NCI-H2171 treated with DMSO at 0.1 percent for 48 hours (cell line): ENCODE results near the gene GABARAP.
"Not testable (repeated sequence)": the region's sequence is repeated elsewhere in the genome, so short reads cannot be mapped to it uniquely, and the experiment has no call there.

Source experiments
- DNase-seq: peaks from one replicate; lab custom pipeline; 2025; lab: John Stamatoyannopoulos, UW

GABARAP gene

DNA sequence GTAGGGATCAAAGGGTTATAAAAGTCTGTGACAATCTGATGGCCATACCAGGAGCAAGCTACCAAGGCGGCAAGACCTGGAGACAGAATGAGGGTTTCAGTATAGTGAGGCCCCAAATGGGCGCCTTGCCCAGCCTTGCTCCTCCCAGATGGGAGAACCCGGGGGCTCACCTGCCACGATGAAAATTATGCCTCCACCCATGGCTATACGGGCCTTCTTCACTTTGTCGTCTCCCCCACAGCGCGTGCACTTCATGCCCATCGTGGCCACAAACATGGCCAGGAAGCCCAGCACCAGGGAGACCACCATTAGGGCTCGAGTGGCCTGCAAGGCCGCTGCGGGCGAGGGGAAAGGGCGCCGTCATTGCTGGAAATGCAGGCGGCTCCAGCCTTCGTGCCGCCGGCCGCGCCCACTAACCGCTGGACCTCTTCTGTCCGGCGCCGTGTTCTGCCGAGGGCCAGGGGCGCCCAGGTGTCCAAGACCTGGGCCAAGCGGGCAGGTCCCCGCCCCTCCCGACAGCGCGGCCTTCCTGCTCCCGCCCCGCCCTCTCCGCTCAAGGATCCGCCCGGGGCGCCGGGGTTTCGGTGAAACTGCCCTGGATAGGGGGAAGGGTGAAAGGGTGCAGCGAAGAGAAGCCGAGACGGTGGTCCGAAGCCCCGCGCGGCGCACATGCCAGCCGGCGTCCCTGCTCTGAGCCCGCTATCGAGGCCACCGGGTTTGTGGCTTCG is 18.6 kb upstream of the GABARAP start:
- peak; percentile 17 for DNase-seq

DNA sequence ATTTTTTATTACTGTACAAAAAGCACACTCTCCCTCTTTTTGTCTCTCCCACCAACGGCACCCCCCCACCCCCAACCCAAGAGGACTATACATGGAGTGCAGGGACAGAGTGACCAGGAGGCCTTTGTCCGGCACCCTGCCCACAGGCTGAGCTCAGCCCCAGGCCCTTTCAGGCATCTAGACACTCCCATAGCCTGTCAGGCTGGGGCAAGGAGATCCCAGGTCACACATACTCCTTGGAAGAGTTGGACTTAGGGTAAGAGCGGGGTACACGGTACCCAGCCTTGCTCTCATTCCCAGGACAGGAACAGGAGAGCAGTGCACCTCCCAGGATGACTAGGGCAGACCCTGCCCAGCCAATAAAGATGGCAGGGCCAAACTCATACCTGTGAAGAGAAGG is 17.9 kb upstream of the GABARAP start:
- DNase-seq, result no peak

DNA sequence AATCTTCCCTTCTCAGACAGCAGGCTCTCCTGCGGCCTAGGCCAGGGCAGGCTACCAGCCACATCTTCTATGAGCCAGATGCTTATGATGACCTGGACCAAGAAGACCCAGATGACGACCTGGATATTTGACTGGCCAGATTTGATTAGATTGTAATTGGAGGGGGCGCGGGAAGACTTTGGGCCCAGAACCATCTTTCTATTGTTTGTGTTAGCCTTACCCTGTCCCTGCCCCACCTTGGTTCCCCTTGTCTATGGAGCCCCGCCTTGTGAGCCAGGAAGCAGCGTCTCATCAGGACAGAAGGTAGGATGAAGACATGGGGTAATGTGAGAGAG is 17.3 kb upstream of the GABARAP start:
- DNase-seq, result no peak

DNA sequence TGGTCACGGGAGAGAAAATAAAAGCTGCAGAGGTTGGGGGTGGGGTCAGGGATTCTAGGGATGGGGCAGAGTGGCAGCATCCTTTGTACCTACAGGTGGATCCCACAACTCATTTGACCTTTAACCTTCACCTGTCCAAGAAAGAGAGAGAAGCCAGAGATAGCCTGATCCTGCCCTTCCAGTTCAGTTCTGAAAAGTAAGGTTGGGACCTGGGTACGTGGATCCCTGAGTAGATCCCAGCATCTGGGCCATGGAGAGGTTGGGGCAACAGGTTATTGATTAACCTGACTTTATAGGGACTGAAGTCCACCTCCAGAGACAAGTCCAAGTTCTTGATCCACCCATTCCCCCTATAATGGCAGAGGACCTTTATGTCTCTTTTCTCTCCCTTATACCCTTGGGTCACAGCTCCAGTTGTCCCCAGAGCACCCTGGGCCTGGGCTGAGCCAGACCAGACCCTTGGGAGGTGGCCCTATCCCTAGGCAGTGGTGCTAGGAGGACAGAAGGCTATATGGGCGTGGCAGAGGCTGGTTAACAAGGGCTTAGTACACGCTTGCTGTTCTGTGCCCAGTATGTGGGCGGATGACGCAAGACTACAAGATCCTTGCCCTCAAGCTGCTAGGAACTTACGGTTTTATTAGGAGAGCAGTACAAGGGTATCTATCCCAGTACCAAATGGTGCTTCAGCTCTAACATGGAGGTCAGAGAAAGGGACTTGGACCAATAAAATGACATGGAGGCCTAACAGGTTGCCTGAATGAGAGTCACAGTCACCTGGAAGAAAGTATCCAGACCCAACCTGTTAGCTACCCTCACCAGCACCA is 16.7 kb upstream of the GABARAP start:
- DNase-seq, result no peak

DNA sequence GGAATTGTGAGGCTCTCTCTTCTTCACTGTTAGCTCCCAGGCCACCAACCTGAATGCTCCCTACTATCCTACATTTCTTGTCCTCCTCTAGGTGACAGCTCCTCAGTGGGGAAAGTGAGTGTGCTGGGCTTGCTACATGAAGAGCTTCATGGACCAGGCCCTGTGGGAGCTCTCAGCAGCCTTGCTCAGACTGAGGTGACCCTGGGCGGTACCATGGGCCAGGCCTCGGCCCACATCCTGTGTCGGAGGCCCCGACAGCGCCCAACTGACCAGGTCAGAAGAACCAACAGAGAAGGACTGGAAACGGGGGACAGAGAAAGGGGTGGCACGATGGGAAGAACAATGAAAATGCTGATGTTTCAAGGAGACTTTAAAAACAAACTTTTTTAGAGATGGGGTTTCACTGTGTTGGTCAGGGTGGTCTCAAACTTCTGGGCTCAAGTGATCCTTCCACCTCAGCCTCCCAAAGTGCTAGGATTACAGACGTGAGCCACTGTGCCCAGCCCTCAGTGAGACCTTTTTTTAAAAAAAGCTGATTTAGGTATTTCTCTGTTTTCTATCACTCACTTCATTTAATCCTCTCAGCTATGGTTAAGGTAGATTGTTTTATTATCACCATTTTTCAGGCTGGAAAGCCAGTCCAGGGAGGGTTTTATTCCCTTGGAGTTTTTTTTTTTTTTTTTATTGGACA is 14.7 kb upstream of the GABARAP start:
- no peak for DNase-seq

DNA sequence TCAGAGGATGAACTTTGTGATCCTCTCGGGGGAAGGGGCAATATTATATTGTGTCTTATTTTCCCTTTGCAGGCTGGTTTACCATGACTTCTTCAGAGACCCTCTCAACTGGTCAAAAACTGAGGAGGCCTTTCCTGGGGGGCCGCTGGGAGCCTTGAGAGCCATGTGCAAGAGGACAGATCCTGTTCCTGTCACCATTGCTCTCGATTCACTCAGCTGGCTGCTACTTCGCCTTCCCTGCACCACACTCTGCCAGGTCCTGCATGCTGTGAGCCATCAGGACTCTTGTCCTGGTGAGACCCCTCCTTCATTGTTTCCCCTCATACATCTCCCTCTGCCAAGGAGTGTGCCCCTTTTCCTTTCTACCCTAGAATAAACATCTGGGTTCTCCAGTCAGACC is 12.3 kb upstream of the GABARAP start:
- no peak for DNase-seq

DNA sequence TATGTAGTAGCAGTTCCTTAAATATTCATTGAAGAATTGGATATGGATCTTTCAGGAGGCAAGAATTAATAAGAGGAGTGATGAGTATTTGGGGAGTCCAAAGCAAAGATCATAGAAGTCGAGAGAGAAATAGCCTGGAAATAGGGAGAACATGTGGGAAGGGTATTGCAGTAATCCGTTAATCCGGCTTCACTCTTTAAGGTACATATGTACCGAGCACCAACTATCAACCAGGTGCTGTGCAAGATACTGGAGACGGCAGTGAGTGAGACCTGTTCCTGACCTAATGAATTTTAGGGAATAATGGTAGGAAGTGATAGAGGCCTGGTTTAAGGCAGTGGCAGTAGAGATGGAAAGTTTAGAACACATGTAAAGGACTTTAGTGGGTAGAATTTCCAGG is 10.8 kb upstream of the GABARAP start:
- no peak for DNase-seq

DNA sequence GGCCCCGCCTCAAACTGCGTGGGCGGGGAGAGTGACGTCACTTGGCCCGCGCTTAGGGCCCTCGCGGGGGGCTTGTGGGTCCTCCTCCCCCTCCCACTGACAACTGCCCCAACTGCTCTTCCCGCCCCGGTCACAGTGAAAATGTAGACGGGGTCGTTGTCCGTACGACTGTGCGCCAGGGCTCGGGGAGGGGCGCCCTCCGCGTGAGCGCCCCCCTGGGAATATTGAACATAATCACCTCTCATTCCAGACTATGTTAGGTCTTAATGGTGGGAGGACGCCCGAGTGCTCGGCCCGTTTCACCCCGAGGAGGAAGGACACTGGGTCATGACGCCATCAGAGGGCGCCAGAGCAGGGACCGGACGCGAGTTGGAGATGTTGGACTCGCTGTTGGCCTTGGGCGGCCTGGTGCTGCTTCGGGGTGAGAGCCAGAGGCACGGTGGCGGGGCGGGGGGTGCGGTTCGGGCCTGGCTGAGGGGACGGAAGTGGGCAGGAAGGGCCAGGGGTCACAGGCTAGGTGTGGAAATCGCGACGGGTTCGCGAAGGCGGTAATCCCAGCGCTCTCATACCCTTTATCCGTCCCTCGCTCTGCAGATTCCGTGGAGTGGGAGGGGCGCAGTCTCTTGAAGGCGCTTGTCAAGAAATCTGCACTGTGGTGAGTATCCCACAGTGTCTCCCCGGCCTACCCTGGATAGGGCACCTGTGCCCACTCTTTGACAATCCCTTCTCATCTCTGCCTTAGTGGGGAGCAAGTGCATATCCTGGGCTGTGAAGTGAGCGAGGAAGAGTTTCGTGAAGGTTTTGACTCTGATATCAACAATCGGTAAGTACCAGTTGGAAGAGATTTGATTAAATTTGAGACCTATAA is 10.2 kb upstream of the GABARAP start, which contains the start of gene ELP5:
Gene ELP5 (plus strand): TSS at position 40 of the 868 bp plus-strand sequence. CDS start 336 bp downstream, at position 376.
- peak; percentile 93 for DNase-seq

DNA sequence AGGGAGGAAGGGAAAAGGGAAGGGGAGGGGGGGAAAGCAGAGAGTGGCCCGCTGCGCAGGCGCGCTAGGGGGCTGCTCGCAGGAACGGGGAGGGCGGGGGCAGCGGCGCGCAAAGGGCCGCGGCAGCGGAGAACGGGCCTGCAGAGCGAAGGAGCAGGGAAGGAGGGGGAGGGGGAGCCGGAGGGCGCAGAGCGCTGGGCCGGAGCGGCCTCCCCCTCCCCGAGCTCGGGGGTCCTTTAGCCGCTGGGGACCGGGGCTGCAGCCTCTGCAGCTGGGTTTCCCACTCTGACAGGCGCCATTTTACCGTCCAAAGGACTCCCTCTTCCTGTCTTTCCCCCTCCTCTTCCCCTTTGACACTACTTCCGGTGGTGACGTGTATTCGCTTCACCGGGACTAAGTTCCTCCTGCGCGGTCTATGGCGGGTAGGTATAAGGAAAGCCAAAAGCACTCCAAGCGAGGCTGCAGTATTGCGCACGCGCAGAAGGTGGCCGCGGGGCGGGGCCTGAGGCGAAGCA is 9.5 kb upstream of the GABARAP start, which contains the start of gene CTDNEP1:
Gene CTDNEP1 (minus strand): TSS at position 74 of the 515 bp plus-strand sequence. CDS start 438 bp downstream, outside the sequence.
- peak; percentile 99 for DNase-seq

DNA sequence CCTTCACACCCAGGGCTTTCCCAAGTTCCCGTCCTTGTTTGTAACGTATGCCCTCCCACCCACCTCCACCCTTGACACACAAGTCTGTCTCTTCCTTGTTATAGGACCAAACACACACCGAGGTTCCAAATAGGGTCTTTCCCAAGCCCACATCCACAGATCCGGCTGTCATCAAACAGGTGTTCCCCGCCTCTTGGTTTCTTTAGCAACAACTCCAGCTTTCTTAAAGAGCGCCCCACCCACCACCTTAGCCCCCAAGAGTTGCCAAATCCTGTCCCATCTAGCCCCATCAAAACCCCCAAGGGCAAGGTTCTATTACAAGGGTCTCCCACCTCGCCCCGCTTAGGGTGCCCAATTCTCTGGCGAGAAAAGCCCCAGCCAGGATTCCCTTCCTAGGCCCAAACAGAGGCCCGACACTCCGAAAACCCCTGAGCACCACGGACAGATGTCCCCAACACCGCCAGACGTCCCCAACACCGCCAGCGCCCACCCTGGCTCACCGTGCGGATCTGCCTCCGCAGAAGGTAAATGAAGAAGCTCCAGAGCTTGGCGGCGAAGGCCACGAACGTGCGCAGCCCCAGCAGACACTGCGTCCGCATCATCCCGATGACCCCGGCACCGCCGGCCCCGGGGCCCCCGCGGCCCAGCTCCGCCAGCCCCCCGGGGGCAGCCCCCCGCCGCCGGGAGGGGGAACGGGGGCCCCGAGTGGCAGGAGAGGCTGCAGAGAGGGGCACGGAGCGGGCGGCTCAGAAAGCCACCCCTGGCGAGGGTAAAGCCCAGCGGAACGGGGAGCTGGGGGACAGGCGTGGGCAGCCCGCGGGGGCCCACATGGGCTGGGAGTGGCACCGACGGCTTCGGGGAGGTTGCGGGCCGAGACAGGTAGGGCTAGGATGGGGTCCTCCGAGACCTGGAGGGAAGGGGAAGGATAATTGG is 8.7 kb upstream of the GABARAP start:
- peak; percentile 8 for DNase-seq

DNA sequence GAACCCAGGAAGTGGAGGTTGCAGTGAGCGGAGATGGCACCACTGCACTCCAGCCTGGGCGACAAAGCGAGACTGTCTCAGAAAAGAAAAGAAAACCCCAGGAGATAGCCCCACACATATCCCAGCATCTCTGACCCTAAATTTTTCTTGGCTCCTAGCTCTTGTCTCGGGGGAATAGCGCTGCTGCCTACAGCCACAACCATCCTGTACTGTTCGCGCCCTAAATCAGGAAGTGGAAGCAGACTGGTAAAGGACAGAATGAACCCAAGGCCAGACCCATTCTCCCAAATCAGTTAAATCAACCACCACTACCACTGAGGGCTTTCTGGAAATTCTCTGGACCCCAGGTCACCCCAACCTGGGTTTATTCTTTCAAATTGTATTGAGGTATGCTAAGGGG is 7.6 kb upstream of the GABARAP start:
- no peak for DNase-seq

DNA sequence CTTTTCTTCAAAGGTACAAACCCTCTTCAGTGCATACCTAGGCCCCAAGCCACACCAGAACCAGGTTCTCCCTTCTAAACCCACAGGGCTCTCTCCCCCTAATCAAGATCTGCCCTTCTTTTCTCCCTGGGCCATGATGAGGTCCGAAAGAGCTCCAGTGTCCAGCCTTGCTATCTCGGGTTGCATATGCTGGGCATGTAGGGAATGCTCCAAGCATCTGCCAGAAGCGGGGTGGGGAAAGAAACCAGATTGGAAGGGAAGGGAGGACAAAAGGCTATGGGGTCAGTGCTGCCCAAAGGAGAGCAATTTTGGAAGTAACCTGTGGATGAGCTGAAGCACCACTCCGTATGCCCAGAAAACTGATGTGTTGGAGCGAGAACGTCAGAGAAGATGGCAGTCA is 7.0 kb upstream of the GABARAP start:
- no peak for DNase-seq

DNA sequence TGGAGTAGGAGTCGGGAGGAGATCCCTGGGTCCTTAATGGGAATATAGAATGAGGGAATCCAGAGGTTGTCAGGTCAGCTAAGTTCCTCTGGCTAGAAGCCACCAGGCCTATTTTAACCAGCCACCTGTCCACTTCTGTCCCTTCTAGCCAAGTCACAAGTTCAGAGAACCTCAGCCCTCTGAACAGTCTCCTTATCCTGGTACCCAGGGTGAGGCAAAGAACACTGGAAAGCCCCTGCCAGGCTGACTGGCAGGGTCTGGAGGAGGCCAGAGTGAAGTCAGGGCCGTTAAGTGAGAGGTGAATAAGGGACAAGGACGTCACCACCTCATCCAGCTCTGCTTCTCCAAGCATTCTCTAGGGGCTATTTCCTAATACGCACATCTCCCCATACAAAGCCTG is 6.5 kb upstream of the GABARAP start:
- no peak for DNase-seq

DNA sequence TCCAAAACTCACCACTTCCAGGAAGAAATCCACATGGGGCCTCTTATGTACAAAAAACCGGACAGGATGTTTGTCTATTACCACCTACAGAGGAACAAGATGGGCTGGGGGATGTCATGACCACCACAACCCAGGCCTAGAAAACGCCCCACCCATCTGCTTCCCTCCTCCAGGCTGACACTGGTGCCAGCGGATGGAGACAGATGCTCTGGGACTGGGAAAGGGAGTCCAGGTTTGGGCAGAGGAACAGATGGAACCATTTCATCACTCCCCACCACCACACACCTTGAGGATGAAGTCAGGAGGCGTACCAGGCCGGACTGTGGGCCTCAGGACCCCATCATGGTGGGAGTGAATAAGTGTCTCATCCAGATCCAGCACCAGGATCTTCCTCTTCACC is 4.5 kb upstream of the GABARAP start:
- DNase-seq, result no peak

DNA sequence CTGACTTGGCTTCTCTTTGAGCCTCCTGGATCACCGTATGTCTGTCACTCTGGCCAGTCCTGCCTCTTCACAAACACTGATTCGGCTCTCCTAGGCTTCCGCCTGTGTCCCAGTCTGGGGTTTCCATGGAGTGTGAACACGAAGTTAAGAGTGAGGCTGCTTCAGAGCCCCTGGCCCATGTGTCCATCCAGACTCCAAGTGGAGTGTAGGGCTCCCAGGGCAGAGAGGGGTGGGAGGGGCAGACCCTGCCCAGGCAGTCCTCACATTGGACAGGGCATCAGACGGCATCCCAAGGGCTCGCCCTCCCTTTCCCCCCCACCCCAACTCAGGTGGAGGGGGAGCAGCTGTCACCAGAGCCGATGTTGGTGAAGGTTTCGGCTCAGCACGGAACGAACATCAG is 1.6 kb upstream of the GABARAP start:
- DNase-seq, result not testable (repeated sequence)

DNA sequence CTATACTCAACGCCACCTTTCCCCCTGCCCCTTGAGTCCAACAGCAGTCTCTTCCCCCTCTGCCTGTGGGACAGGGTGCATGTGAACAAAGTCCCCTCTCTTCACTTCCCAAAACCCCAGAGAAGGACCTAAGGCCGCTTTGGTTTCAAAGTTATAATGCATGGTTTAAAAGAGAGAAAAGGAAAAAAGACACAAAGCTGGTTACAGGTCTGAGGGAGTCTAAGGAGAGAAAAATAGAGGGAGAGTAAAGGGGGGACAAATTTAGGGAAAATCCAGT is 1.1 kb upstream of the GABARAP start:
- no peak for DNase-seq

DNA sequence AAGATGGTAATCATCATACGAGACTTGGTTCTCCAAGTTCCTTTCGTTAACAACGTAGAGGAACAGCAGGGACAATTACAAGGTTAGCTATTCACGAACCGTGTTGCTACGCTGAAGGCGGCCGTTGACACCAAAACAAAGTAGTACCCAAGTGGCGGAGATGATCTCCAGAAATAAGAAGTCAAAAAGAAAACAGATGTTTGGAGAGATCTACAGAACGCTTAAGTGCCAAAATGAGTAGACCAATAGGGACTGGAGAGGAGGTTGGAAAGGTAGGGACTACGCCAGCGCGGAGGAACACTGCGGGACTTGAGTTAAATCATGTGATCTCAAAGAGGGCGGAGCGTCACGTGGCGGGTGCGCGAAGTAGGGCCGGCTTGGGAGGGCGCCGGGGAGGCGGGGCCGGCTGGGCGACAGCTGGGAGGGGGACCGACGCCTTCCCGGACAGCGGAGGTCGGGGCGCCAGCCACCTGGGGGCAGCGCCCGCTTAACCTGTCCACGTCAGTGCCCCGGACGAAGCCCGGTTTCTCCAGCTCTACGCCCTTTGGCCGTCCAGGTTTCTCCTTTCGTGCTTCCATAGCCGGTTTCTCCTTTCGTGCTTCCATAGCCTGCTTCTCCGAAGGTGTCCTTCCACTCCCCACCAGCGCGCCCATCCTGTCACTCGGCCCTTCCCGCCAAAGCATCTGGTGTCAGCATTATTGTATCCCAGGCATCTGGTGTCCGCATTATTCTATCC is 636 bp upstream of the GABARAP start:
- peak; percentile 96 for DNase-seq

DNA sequence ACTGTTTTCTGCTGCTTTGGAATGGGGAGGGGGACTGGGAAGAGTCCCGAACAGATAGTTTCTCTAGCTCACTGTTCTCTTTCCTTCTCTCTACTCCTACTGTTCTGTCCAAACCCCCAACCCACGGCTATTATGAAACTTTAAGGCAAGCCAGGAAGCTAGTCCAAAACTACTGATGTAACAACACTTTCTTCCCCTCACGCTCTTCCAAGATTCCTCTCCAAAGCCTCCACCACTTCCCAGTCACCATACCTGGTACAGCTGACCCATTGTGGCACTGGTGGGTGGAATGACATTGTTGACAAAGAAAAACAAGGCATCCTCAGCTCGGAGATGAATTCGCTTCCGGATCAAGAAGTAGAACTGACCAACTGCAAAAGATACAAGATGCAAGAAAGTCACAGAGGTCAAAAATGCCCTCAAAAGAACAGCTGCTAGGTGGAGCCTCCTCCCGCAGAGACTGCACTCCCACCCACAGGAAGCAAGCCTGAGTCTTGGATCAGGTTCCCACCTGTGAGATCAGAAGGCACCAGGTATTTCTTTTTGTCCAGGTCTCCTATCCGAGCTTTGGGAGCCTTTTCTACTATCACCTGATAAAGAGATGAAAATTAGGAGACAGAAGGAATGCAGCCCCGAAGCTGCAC is 1.0 kb downstream of the GABARAP start:
- DNase-seq, result no peak

DNA sequence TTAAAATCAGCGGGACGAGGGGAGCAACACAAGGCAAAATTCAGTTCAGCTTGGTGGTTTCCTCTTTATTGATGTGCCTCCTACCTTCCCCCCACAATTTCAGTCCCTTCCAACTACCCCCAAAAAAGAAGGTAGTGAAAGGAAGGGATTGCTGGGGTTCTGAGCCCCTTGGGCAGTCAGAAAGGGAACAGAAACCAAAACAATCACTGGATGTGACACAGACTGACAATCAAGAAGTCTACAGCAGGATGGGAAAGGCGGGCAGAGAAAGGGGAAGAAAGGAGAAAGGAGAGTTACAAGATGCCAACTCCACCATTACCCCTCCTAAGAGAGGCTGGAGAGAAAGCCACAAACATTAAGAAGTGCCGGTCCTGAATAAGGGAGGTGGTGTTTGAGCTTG is 1.9 kb downstream of the GABARAP start:
- DNase-seq, result no peak
